GM18498 (cell line): ENCODE measurements around the gene SHLD2.
"Not testable (repeated sequence)": the region's sequence is repeated elsewhere in the genome, so short reads cannot be mapped to it uniquely, and the experiment has no call there.

Experiments
- ATAC-seq: cut with Tn5 transposase; IDR thresholded peaks from one replicate; pipeline ENCODE4 v1.9.1; 2021; ENCODE audit warnings: mild to moderate bottlenecking, moderate library complexity; ENCODE audit not compliant: unreplicated experiment

The SHLD2 gene

DNA sequence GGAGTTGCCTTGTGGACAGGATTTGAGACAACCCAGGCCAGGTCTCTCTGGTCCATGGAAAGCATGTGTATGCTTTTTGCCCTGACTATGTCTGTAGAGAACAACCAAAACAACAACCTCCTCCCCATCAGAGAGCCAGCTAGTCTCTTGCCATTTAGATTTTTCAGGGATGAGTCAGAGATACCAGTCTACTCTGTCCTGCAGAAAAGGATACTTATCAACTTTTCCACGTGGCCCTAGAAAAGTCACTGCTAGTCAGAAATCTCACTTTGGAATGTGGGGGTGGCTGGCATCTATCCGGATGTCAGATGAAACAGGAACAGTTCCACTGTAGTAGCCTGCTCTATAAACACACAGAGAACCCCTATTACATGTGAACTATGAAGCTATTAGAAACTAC, 116.8 kb downstream of the SHLD2 start:
- ATAC-seq: not testable (repeated sequence)

DNA sequence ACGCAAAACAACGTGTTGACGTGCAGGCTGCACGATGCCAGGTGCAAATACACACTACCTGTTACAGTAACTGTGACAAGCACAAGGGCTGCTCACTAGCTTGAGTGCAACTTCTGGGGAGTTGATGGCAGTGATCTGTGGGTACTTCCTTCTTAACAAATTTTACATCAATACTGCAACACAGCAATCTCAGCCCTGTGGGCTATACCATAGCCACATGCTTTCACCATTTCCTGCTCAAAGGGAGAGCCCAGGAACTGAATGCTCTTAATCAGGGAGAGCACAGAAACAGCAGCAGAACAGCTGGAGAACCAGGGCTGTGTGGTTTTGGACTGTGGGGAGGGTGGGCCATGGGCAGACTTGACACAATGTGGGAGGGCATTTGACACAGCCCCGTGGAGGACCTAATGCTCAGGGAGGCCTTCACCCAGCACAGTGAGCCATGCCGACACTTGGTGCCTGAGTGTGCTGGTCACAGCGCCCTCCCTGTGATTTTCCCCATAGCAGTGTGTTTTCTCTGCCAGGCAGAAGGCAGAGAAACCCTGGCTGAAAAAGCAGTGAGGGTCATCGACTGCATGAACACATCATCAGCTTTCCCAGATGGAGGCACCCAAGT, 118.3 kb downstream of the SHLD2 start:
- ATAC-seq: not testable (repeated sequence)

DNA sequence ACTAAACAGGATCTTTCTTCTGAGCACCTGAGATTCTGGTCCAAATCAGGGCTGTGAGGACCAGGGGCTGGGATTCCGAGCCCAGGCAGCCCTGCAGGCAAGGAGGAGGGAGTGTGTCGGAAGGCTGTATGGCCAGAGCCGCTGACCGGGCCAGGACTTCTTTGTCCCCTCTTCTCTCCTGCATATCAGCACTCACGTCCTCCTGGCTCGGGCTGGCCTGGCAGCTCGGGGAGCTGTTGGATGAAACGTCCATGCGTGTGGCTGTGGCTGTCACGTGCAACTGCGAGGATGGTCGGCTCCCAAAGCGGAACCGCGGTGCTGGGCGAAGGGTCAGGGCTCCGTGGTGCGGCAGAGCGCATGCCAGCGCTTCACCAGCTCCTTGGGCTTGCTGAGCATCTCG, 118.8 kb downstream of the SHLD2 start:
- ATAC-seq: not testable (repeated sequence)

DNA sequence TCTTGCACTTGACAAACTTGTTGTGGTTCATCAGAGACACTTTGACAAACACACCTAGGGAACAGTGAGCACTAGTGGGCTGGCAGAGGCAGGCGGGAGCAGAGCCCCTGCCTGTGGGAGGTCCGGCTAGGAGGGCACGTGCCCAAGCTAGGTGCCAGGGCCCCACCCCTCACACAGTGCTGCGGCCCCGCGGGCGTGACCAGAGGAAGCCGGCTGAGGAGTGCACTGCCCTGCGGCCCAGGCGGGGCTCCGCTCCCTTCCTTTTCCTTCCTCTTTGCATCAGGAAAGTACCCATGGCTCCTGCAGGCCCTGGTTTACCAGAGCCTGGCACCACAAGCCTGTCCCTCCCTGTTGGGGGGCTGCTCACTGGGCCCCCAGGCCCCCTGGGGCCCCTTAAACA, 121.1 kb downstream of the SHLD2 start:
- not testable (repeated sequence) for ATAC-seq

DNA sequence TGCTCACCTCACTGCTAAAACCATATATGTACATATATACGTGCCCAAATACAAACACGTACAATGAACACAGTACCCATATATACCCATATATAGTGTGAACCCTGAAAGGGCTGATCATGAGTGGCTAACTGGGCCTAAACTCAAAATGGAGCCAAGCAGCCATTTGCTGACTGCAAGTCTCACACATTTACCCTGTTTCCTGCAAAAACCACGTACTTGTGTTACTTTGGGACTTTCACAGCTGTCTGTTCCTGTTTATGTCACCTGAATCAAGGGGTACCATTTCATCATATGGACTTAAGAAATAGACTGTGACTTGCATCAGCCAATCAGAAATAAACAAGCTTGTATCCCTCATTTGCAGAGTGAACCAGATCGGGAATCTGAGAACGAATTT, 124.4 kb downstream of the SHLD2 start:
- not testable (repeated sequence) for ATAC-seq

DNA sequence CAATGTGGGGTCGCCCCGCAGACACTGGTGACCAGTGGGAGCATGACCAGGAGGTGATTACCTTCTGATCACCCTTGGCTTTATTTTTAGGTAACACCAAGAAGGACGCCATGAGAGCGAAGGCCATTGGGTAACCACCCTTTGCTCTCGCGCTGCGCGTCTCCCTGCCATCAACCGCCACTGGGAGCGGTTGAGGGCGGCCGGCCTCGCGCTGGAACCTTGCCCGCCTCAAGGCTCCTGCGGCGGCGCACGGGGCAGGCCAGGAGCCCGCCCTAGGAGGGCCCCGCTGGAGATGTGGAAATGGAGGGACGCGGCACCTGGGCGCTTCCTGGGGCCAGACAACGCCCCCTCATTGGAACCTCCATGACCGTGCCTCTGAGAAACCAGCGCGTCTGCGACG, 127.8 kb downstream of the SHLD2 start:
- ATAC-seq: not testable (repeated sequence)

DNA sequence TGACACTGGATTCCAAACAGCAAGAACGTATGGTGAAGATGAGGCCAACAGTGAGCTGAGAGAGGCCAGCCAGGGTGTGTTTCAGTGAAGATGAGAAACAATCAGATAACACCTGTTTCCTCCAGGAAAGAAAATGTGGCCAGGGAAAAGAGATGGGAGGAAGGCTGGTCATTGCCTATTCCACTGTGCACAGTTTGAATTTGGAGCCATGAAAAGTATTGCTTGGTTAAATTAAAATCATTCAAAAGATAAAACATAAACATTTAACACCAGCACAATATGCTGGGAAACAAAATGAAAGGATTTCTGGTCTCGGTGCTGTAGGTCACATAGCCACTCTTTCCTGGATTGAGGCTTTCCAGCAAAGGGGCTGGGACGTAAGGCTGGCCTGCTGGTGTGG, 130.1 kb downstream of the SHLD2 start, which contains the start of gene NUTM2A:
Gene NUTM2A, plus strand, starts transcription at position 301 of the 400 bp plus-strand sequence. CDS start 383 bp downstream, outside the sequence.
- not testable (repeated sequence) for ATAC-seq

DNA sequence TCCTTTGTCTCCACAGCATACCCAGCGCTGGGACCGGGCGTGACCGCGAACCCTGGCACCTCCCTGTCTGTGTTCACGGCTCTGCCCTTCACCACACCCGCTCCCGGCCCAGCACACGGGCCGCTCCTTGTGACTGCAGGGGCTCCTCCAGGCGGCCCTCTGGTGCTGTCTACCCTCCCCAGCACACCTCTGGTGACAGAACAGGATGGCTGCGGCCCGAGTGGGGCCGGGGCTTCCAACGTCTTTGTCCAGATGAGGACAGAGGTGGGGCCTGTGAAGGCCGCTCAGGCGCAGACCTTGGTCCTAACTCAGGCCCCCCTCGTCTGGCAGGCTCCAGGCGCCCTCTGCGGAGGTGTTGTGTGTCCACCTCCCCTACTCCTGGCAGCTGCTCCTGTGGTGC, 133.2 kb downstream of the SHLD2 start:
- ATAC-seq: not testable (repeated sequence)

DNA sequence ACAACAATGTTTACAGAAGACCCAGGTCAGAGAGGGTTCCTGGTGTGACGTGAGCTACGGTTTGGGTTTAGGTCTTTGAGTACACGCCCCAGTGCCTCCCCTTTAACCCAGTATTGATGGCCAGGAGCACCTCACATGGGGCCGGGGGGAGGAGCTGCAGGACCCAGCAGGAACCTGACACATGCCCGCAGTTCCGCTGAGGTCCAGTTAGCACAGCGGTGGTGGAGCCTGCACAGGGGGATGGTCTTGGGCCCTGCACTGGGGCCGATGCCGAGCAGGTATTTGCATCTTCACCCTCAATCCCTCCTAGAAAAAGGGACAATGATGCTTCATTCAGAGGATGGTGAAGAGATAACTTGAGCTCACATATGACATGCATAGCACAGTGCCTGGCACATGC, 134.2 kb downstream of the SHLD2 start:
- ATAC-seq: not testable (repeated sequence)

DNA sequence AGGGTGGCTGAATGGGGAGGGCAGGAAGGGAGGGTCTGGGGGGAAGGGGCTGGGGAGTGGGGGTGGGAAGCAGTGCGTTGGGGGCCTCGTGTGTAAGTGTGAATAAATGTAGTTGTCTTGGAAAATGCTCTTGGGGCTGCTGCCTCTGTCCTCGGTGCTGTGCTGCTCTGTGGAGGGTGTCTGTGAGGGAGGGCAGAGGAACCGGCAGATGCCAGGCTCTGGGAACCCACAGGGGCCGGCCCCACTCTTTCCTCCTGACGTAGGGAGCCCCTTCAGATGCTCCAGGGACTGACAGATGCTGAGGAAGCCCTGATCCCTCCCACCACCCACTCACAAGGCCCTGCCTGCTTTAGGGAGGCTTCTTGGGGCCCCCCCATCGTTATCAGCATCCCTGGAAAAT, 139.8 kb downstream of the SHLD2 start:
- not testable (repeated sequence) for ATAC-seq

DNA sequence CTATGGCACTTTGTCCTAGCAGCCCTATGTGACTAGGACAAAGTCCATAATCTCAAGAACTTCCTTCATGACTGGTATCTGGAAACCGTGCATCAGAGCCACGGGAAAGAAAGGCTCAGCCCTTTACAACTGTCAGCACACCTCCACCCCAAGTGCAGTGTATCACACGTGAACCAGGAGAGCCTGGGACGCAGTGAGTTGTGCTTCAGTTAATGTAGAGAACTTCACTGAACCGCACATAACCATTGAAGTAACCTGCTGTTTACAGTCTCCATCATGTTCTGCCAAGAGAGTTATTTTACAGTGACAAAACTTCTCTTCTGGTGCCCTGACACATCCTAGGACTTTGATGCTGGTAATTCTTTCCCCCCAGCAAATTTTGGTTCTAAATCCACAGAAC, 142.2 kb downstream of the SHLD2 start:
- not testable (repeated sequence) for ATAC-seq

DNA sequence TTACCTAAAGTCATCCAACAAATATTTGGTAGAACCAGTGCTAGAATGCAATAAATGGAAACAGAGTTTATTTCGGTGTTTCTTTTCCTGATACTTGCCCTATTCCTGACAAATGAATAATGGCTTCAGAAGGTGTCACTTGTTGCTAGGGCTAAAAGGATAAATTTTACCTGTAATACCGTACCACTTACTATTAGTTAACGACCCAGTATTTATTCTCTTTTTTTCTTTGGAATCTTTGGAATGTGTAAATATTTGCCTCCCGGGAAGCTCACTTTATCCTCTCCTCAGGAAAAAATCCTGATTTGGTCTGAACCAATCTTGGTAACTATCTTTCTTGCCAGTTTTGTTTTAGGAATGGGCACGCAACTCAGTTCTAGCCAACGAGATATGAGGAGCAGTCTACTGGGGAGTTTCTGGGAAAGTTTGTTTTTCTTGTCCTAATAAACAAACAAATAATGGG, 144.4 kb downstream of the SHLD2 start:
- ATAC-seq: not testable (repeated sequence)
